Measurements from ENCODE around the gene SCN4A. TPM values are rescaled to one million over a fixed set of nuclear protein-coding genes. Genes with fewer than 3 reads are reported as not detected.

The SCN4A gene
- total and polyA plus RNA-seq, 2 of the 13 experiments (the other 11 are each of a cell fraction or from before 2014, with no cell fraction given): 0.02 to 0.03 TPM

DNA sequence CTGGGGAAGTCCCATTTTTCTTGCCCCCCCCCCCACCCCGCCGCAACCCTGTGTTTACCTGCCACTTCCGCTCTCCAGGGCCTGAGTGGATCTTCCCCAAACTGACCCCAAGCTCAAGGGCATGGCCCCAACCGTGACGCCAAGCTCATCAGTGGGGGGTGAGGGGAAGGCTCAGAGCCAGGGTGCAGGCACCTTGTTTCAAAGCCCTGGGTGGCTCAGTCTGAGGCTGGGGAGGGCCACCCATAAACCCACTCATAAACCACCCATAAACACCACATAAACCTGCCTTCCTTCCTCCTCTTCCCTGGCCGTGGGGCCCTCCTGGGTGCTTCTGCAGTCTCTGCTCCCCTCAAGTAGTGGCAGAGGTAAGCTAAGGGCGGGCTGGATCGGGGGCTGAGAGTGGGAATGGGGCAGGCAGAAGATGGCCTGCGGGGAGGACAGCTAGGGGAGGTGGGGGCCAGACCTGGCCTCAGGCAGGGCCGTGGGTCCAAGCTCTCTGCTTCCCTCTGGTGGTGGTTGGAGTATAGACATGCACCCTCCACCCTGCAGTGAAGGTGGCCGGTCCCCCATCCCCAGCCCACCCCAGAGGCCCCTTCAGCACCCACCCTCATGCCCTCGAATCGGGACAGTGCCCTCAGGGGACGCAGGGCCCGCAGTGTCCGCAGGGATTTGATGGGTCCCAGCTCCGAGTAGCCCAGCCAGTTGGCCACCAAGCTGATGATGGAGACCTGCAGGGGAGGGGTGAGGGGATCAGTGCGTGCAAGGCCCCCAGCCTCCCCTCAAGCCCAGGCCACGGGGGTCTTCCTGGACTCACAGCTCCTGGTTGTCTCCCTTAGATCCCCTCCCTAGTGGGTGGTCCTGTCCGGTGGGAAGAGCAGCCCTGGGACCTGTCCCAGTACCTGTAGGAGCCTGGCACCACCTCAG, 26.0 kb downstream of the SCN4A start (continued):
- TF ChIP-seq, protein P1, sequence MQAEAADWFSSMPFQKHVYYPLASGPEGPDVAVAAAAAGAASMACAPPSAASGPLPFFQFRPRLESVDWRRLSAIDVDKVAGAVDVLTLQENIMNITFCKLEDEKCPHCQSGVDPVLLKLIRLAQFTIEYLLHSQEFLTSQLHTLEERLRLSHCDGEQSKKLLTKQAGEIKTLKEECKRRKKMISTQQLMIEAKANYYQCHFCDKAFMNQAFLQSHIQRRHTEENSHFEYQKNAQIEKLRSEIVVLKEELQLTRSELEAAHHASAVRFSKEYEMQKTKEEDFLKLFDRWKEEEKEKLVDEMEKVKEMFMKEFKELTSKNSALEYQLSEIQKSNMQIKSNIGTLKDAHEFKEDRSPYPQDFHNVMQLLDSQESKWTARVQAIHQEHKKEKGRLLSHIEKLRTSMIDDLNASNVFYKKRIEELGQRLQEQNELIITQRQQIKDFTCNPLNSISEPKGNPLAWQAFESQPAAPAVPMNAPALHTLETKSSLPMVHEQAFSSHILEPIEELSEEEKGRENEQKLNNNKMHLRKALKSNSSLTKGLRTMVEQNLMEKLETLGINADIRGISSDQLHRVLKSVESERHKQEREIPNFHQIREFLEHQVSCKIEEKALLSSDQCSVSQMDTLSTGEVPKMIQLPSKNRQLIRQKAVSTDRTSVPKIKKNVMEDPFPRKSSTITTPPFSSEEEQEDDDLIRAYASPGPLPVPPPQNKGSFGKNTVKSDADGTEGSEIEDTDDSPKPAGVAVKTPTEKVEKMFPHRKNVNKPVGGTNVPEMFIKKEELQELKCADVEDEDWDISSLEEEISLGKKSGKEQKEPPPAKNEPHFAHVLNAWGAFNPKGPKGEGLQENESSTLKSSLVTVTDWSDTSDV (CRISPR knock-in tag; IDR thresholded peaks at IDR 0.05): no peak
- TF ChIP-seq TAF1 (CRISPR knock-in tag; IDR thresholded peaks at IDR 0.05): no peak
- no peak for TF ChIP-seq PLSCR1 (CRISPR knock-in tag; IDR thresholded peaks at IDR 0.05; ENCODE audit: borderline replicate concordance)
- TF ChIP-seq SOX5 (CRISPR knock-in tag; IDR thresholded peaks at IDR 0.05; ENCODE audit: borderline replicate concordance): no peak
- TF ChIP-seq, protein P2, sequence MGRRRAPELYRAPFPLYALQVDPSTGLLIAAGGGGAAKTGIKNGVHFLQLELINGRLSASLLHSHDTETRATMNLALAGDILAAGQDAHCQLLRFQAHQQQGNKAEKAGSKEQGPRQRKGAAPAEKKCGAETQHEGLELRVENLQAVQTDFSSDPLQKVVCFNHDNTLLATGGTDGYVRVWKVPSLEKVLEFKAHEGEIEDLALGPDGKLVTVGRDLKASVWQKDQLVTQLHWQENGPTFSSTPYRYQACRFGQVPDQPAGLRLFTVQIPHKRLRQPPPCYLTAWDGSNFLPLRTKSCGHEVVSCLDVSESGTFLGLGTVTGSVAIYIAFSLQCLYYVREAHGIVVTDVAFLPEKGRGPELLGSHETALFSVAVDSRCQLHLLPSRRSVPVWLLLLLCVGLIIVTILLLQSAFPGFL (CRISPR knock-in tag; IDR thresholded peaks at IDR 0.05): no peak
- TF ChIP-seq GPBP1L1 (CRISPR knock-in tag; IDR thresholded peaks at IDR 0.05): no peak
- TF ChIP-seq, protein P3, sequence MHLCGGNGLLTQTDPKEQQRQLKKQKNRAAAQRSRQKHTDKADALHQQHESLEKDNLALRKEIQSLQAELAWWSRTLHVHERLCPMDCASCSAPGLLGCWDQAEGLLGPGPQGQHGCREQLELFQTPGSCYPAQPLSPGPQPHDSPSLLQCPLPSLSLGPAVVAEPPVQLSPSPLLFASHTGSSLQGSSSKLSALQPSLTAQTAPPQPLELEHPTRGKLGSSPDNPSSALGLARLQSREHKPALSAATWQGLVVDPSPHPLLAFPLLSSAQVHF (CRISPR knock-in tag; IDR thresholded peaks at IDR 0.05): no peak
- TF ChIP-seq TSC22D2 (CRISPR knock-in tag; IDR thresholded peaks at IDR 0.05; ENCODE audit: borderline replicate concordance): no peak
- no peak for TF ChIP-seq ATF2 (CRISPR knock-in tag; IDR thresholded peaks at IDR 0.05)
- TF ChIP-seq ZC3H13 (CRISPR knock-in tag; IDR thresholded peaks at IDR 0.05): no peak
- peak; percentile 58; the same call in 1 of the 2 replicates for TF ChIP-seq ZNF263 (CRISPR knock-in tag; IDR thresholded peaks at IDR 0.05)
- TF ChIP-seq TIGD3 (CRISPR knock-in tag; IDR thresholded peaks at IDR 0.05; ENCODE audit: borderline replicate concordance): no peak
- no peak for TF ChIP-seq NCOA5 (CRISPR knock-in tag; IDR thresholded peaks at IDR 0.05)
- peak; percentile 84 for TF ChIP-seq MAZ (IDR thresholded peaks at IDR 0.05; ENCODE audit: borderline replicate concordance, low read depth, low read length)
- peak; percentile 14; the same call in 1 of the 2 replicates for TF ChIP-seq MAZ (CRISPR knock-in tag; IDR thresholded peaks at IDR 0.05; ENCODE audit: low read depth)
- TF ChIP-seq ZNF678 (CRISPR knock-in tag; IDR thresholded peaks at IDR 0.05): 0 out of 2 replicates have a peak, but pooled peaks have one; percentile 33
- TF ChIP-seq RARG (CRISPR knock-in tag; IDR thresholded peaks at IDR 0.05; ENCODE audit: low read depth): no peak
- TF ChIP-seq IKZF1 (IDR thresholded peaks at IDR 0.05): no peak
- no peak for TF ChIP-seq MED8 (CRISPR knock-in tag; IDR thresholded peaks at IDR 0.05; ENCODE audit: insufficient replicate concordance)

Data from HepG2 (cell line).